Stimulated activated CD4-positive, alpha-beta T cell treated with anti-CD3 and anti-CD28 coated beads, Interleukin-4, amount 100 ng/mL, for 24 hours (primary cell): ENCODE results near the gene CPO.
"Not testable (repeated sequence)": the region's sequence is repeated elsewhere in the genome, so short reads cannot be mapped to it uniquely, and the experiment has no call there.

Experiments
- DNase-seq: peaks from one replicate; pipeline ENCODE4 v3.0.0-alpha.2; 2020

CPO gene, protein sequence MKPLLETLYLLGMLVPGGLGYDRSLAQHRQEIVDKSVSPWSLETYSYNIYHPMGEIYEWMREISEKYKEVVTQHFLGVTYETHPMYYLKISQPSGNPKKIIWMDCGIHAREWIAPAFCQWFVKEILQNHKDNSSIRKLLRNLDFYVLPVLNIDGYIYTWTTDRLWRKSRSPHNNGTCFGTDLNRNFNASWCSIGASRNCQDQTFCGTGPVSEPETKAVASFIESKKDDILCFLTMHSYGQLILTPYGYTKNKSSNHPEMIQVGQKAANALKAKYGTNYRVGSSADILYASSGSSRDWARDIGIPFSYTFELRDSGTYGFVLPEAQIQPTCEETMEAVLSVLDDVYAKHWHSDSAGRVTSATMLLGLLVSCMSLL

GRCh38 chr2:206939340-206939739, at the start of gene CPO:
Gene CPO (plus strand): TSS chr2:206939518. CDS start chr2:206939600, 82 bp downstream.
- no peak for DNase-seq

GRCh38 chr2:206890179-206890578, 49.1 kb upstream of the CPO start:
- no peak for DNase-seq

DNA sequence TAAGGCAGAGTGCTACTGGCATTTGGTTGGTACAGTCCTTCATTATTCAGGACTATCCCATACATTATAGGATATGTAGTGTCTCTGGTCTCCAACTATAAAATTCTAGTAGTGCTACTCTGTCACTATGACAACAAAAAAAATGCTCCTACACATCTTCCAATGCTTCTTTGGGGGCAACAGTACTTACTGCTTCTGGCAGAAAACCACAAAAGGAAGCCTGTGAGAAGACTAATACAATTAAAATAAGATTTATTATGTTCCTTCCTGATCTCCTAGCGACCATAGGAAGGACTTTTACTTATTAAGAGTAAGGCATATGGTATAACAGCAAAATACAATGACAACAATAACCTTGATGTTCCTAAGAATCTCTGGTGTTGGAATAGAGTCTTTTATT, 48.4 kb upstream of the CPO start:
- no peak for DNase-seq

GRCh38 chr2:206915121-206915520, 24.2 kb upstream of the CPO start:
- peak; percentile 3 for DNase-seq

DNA sequence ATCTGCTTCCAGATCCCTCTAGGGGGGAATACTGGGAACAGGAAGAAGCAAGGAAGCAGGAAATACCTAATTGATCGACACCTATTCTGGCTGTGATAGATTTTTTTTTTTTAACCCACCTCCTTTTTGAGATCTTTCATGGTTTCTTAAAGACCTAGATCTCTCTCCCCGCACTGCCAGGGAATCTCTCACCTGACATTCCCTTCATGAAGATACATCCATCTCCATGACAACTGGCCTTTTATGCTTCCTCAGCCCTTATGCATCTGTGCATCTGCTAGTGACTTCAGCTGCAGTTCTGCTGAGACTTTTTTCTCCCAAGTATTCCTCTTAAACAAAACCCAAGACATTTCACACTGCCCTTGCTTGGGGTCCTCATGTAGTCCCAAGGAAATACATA, 21.1 kb upstream of the CPO start:
- no peak for DNase-seq

DNA sequence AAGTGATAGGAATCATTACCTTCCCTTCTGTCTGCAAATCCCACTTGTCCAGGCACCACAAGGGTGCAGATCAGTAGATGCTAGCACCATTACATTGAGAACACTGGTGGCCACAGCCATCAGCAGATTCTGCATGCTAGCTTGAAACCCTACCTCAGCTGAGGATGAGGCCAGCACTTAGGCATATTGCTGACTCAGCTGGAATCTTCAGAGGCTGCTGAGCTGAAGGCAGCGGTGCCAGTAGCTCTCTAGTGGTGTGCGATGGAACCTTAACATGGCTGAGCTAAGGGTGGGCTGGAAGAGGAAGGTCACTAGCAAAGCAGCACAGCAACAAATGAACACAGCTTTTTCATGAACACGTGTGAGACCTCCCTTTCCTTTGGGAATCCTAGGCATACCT, 19.0 kb upstream of the CPO start:
- DNase-seq: no peak

DNA sequence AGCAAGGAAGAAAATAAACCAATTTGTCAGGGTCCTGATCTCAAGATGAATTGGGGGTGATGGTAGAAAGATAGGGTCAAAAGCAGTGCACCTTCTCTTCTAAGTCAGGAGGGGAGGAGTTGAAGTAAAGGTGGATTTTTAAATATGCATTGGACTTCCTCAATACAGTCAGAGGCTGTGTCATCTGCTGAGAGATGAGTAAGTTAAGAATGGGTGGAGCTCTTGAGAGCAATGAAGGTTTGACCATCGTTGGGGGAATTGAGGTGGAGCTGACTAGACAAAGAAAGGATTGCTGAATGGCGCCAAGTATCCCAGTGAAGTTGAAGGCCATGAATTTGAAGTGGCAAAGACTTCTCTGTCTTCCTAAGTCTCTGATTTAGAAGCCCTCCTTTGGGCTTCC, 18.4 kb upstream of the CPO start:
- DNase-seq: no peak

- no peak for DNase-seq
Observed at GRCh38 chr2:206921529-206921928, 17.8 kb upstream of the CPO start.

DNA sequence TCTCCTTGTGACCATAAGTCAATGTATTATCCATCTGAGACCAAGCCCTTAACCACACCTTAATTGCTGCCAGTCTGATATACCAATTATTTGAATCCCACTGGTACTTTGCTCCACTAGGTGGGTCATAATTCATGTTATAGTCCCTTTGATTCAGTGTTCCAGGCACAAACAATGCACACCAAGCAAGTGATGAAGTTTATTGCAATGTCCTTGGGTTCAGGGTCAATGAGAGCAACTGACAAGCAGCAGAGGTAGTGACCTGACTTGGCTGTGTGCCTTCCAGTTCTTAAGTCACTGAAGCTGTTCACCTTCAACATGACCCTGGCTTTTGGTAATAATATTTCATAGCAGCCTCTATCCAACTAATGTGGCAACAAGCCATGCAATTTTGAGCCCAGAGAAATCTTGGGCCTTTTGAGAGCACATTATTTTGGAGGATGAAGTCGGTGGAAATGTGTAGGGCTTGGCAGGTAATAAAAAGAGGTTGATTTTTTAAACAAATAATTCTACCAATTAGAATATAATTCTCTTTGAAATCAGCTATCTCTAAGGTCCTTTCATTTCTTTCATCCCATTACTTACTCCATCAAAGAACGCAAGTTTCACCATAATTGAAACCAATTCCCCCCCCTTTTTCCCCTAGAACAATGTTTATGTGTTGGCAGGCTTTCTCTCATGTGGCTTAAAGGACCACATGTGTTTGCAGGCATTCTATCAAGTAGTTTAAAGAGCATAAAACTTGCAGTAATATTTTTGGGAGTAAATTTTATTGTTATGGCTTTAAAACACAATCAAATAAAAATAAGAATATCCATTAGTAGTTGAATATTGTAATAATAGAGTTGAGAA, 3.1 kb upstream of the CPO start:
- DNase-seq: no peak

- DNase-seq: no peak
Observed at GRCh38 chr2:206936843-206937230, 2.5 kb upstream of the CPO start.

- no peak for DNase-seq
Observed at GRCh38 chr2:206937555-206937954, 1.8 kb upstream of the CPO start.

- no peak for DNase-seq
Observed at GRCh38 chr2:206940546-206940945, 1.2 kb downstream of the CPO start.

GRCh38 chr2:206942592-206943478, 3.5 kb downstream of the CPO start:
- DNase-seq: no peak

DNA sequence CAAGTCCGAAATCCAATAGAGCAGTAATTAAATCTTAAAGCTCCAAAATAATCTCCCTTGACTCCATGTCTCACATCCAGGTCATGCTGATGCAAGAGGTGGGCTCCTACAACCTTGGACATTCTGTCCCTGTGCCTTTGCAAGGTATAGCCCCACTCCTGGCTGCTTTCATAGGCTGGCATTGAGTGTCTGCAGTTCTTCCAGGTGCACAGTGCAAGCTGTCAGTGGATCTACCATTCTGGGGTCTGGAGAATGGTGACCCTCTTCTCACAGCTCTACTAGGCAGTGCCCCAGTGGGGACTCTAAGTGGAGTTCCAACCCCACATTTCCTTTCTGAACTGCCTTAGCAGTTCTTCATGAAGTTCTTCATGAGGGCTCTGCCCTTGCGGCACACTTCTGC, 14.1 kb downstream of the CPO start:
- DNase-seq: not testable (repeated sequence)

GRCh38 chr2:206955253-206955652, 15.9 kb downstream of the CPO start:
- no peak for DNase-seq

DNA sequence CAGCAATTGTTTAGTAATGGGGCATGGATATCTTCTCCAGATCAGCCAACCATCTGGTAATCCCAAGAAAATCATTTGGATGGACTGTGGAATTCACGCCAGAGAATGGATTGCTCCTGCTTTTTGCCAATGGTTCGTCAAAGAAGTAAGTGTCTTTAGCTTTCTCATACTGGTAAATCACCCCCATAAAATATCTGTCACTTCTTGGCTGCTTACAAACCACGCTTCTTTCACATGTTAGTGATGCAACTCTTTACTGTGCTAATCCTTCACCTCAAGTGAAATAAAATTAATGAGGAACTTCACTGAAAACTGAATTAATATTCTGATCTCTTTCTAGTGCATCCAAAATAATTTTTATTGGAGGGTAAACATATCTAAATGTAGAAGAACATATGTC, 18.9 kb downstream of the CPO start:
- DNase-seq: no peak

DNA sequence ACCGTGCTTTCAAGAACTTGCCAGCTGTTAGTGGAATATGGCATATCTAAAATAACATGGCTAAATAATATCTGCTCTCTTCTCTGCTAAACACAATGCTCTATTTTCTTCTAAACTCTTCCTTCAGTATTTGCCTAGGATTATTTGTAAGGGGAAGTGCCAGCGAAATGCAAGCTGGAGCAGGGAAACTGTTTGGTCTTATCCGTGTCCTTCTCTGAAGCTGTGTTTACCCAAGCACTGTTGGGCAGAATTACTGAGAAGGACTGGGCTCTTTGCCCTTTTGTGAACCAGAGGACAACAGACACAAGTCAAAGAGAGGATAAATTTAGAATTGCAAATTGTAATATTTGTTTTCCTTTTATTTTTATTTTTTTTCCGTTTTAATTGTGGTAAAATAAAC, 23.6 kb downstream of the CPO start:
- no peak for DNase-seq

- DNase-seq: no peak
Observed at GRCh38 chr2:206968134-206969086, 29.1 kb downstream of the CPO start.

DNA sequence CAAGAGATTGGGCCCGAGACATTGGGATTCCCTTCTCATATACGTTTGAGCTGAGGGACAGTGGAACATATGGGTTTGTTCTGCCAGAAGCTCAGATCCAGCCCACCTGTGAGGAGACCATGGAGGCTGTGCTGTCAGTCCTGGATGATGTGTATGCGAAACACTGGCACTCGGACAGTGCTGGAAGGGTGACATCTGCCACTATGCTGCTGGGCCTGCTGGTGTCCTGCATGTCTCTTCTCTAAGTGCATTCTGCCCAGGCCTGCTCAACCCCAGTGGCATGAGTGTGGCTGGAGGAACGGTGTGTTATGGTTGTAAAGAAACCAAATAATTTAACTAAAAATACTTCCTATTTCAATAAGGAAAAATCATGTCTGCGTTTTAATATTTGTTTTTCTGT, 29.9 kb downstream of the CPO start:
- no peak for DNase-seq

GRCh38 chr2:206970589-206971360, 31.5 kb downstream of the CPO start:
- no peak for DNase-seq

DNA sequence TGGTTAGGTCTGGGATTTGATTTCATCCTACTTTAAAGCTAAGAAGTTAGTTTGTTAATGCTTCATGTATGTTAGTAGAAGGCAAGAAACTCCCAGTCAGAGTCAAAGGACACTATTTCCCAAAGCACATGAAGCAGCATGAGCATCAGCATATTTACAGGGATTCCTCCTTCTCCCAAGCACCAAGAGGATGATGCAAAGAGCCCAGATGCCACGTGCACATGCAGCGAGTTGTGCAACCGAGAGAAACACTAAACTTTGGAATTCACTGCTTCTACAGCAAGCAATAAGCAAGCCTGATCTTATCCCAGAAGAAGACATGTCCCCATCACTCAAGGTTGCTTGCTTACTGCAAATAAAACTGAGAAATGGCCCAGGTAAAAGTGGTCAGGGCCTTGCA, 32.5 kb downstream of the CPO start:
- DNase-seq: no peak
